Panc1 (cell line): ENCODE measurements around the gene SEMA4D.

Experiments
- POLR2AphosphoS5 ChIP-seq: IDR thresholded peaks from 2 replicates; pipeline ENCODE4 v1.6.1; 2012; ENCODE audit warnings: mild to moderate bottlenecking, low read depth, low read length, moderate library complexity
- SIN3A ChIP-seq: IDR thresholded peaks from 2 replicates; pipeline ENCODE4 v1.6.1; 2012; ENCODE audit warnings: low read depth, mild to moderate bottlenecking, low read length, moderate library complexity, borderline replicate concordance; ENCODE audit not compliant: insufficient read depth
- TCF7L2 ChIP-seq: IDR thresholded peaks from 2 replicates; pipeline ENCODE4 v1.6.1; 2011; ENCODE audit warnings: mild to moderate bottlenecking, low read depth, low read length, inconsistent platforms
- TF ChIP-seq, protein P1 (sequence below): fragments of 450-650 bp; IDR thresholded peaks from 2 replicates; pipeline ENCODE4 v1.5.1; 2017; ENCODE audit warnings: mild to moderate bottlenecking
- TF ChIP-seq, protein P2 (sequence below), 2 experiments: IDR thresholded peaks; 2 replicates each; pipeline ENCODE4 v1.6.1; 2011 to 2012; ENCODE audit warnings: low read depth in 2 of 2, control low read depth in 1 of 2, low read length in 1 of 2, mild to moderate bottlenecking in 1 of 2, moderate library complexity in 1 of 2; ENCODE audit not compliant: insufficient read depth in 1 of 2

DNA sequence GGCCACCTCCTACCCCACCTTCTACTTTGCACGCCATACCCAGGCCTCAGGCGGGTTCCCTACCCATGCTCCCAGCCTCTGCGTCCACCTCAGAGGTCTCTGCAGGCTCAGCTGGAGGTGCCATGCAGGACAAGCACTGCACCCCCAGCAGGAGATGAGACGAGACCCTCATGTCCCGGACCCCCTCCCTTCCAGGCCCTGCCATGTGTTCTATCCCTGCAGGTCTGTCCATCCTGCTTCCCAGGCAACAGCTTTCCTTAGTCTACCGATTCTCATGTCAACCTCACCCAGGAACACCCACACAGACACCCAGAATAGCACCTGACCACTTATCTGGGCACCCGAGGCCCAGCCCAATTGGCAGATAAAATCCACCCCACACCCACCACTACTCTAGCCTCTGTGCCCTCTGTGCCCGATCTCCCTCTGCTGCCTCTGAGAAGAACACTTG lies 52.1 kb downstream of the SEMA4D start:
- TF ChIP-seq, protein P1, sequence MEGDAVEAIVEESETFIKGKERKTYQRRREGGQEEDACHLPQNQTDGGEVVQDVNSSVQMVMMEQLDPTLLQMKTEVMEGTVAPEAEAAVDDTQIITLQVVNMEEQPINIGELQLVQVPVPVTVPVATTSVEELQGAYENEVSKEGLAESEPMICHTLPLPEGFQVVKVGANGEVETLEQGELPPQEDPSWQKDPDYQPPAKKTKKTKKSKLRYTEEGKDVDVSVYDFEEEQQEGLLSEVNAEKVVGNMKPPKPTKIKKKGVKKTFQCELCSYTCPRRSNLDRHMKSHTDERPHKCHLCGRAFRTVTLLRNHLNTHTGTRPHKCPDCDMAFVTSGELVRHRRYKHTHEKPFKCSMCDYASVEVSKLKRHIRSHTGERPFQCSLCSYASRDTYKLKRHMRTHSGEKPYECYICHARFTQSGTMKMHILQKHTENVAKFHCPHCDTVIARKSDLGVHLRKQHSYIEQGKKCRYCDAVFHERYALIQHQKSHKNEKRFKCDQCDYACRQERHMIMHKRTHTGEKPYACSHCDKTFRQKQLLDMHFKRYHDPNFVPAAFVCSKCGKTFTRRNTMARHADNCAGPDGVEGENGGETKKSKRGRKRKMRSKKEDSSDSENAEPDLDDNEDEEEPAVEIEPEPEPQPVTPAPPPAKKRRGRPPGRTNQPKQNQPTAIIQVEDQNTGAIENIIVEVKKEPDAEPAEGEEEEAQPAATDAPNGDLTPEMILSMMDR = no peak
- no peak for TF ChIP-seq POLR2AphosphoS5
- TF ChIP-seq TCF7L2 = no peak
- TF ChIP-seq, protein P2, sequence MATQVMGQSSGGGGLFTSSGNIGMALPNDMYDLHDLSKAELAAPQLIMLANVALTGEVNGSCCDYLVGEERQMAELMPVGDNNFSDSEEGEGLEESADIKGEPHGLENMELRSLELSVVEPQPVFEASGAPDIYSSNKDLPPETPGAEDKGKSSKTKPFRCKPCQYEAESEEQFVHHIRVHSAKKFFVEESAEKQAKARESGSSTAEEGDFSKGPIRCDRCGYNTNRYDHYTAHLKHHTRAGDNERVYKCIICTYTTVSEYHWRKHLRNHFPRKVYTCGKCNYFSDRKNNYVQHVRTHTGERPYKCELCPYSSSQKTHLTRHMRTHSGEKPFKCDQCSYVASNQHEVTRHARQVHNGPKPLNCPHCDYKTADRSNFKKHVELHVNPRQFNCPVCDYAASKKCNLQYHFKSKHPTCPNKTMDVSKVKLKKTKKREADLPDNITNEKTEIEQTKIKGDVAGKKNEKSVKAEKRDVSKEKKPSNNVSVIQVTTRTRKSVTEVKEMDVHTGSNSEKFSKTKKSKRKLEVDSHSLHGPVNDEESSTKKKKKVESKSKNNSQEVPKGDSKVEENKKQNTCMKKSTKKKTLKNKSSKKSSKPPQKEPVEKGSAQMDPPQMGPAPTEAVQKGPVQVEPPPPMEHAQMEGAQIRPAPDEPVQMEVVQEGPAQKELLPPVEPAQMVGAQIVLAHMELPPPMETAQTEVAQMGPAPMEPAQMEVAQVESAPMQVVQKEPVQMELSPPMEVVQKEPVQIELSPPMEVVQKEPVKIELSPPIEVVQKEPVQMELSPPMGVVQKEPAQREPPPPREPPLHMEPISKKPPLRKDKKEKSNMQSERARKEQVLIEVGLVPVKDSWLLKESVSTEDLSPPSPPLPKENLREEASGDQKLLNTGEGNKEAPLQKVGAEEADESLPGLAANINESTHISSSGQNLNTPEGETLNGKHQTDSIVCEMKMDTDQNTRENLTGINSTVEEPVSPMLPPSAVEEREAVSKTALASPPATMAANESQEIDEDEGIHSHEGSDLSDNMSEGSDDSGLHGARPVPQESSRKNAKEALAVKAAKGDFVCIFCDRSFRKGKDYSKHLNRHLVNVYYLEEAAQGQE (IDR thresholded peaks at IDR 0.05; ENCODE audit: insufficient read depth in 1 of 2, low read depth in 2 of 2, low read length in 1 of 2) = no peak
- no peak for TF ChIP-seq SIN3A
